Epidermal melanocyte (primary cell): Measurements from ENCODE around the gene CPA3.

Source experiments
- DNase-seq: peaks from one replicate; pipeline ENCODE4 v3.0.0; 2011; ENCODE audit warnings: low spot score; ENCODE audit not compliant: insufficient read length

Gene CPA3, protein sequence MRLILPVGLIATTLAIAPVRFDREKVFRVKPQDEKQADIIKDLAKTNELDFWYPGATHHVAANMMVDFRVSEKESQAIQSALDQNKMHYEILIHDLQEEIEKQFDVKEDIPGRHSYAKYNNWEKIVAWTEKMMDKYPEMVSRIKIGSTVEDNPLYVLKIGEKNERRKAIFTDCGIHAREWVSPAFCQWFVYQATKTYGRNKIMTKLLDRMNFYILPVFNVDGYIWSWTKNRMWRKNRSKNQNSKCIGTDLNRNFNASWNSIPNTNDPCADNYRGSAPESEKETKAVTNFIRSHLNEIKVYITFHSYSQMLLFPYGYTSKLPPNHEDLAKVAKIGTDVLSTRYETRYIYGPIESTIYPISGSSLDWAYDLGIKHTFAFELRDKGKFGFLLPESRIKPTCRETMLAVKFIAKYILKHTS

DNA sequence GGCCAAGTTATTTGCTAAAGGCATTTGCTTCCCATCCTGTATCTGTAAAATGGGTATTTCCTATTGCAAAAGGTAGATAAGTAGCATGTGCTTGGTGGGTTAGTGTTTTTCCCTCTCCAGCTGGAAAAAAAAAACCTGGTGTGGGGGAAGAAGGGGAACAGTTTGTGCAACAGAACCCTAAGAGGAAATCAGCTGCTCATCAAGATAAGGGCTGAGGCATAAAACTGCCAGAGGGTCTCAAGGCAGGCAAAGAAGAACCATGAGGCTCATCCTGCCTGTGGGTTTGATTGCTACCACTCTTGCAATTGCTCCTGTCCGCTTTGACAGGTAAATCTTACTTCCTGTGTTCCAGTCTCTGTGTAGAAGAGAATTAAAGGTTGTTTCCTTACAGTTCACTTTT lies at the start of gene CPA3:
CPA3 (plus strand) TSS at position 248 of the 400 bp plus-strand sequence; CDS start at position 260, 12 bp downstream.
- DNase-seq, result no peak

DNA sequence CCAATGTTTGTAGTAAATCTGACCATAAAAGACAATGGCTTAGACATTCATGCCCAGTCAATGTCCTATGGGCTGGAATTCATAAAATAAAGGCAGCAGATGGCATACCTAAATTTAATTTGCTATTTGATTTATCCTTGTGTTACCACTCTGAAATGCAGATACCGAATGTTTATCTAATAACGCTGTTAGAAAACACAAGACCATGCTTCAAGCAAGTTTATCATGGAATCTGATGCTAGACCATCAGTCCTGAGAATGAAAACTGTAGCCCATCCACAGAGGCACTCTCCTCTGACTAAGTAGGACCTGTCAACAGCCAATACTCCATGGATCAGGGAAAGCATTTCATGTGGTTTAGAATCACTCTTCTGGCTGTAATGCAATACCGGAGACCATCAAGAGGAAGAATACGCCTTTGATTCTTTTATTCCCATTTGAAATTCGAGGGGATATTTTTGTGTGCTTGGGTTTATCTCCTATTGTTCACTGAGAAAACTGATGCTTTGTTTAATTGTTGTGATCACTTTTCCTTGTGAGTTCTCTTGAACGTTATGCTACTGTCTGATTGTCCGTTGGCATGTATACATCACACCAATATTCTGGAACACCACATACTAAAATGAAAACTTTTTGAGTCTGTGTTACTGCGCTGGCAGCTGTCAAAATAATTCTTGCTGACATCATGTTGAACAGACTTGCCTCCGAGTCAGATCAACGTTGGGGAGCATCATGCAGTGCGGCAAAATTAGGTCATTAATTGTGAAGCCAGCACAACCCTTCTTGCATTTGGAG lies 49.6 kb upstream of the CPA3 start:
- DNase-seq, result no peak

DNA sequence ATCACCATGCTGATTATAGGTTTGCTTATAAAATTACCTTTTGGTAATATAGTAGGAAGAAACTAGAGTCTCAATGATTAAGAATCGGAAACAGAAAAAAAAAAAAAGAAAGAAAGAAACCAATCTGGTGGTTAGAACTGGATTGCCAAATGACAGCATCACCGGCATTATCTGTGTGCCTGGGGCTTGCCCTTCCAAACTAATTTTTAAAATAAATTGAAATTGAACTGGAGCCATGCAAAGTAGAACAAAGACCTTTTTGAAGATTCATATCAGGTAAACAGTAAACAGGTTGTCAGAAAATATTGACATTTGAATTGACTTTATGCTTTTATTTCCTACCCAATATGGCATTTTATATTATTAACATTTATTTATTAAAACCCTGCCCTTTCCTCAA lies 48.7 kb upstream of the CPA3 start:
- no peak for DNase-seq

GRCh38 chr3:148816981-148817525 lies 48.0 kb upstream of the CPA3 start:
- DNase-seq, result no peak

- no peak for DNase-seq
Measured at GRCh38 chr3:148820361-148821245, 44.5 kb upstream of the CPA3 start.

GRCh38 chr3:148823026-148823425 lies 42.1 kb upstream of the CPA3 start:
- no peak for DNase-seq

DNA sequence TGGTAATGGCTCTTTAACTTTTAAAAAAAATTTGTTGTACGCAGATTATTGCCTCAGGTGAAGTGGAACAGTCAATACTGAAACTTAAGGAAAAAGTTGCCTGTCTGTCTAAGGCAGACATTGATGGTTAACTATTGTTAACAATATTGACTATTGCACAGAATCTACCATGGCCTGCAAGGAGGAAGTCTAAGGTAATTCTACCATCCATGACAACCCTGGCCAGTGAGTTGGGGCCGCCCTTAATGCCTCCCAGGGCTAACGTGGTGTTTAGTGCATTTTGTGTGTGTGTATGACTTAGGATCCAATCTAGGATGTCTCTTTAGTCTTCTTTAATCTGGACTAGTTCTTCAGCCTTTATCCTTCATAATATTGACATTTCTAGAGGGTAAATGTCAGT lies 39.6 kb upstream of the CPA3 start:
- DNase-seq, result no peak

GRCh38 chr3:148827585-148827984 lies 37.5 kb upstream of the CPA3 start, which contains the start of gene CPB1:
Gene CPB1 (plus strand): TSS chr3:148827811. CDS start chr3:148827824, 13 bp downstream.
- DNase-seq, result no peak

DNA sequence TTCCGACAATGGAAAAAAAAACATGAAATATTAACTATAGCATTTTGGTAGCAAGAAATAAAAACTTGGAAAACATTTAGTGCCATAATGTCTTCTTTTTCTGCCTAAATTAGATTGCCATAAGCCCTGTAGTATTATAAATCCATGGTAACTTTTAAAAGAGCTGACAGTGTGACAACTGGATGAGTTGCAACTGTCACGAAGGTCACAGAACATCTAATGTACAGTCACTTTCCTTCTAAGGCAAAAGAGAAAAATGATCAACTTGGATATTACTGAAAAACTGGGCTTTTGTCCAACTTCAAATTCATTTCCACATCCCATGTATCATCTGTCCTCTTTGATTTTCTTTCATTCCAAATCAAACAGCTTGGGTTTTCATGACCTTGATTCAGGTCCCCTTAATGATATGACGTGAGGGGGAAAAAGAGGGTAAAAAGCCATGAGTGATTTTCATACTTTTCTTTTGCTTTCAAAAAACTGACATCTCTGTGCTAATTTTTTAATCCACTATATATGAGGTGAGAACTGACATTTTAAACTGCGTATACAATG lies 36.9 kb upstream of the CPA3 start:
- DNase-seq, result no peak

DNA sequence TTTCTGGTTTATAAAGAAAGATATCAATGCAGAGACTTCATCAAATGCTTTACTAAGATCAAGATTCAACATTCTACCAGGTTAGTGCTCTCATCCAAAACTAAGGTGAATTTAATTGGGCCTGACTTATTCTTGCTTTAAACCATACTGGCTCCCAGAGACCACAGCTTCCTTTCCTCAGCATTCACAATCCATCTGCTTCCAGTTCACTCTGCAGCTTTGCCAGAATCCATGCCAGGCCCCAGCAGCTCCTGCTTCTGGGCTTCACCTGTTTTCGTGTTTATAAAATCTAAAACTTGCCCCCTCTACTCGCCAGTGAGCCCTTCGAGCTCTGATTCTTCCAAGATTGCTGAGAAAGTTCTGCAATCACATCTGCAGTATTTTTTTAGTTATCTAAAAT lies 35.2 kb upstream of the CPA3 start:
- no peak for DNase-seq

DNA sequence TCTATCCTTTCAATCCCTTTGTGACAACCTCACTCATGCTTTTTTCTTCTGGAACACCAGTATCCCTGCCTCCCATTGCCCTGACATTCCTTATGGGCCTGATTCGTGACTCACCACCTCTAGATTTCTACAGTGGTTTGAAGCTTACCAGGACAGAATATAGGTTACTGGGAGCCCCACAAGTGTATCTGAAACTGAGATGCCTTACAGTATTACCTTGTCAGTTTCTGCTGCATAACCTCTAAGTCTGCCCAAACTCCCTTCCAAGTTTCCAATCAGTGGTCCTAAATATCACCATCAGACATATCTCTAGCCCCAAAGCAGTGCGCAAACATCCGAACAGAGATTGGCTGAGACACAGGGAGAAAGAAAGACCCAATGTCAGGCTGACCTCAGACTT lies 31.9 kb upstream of the CPA3 start:
- DNase-seq, result no peak

- DNase-seq, result no peak
Measured at GRCh38 chr3:148839805-148840204, 25.3 kb upstream of the CPA3 start.

- no peak for DNase-seq
Measured at GRCh38 chr3:148840451-148840850, 24.6 kb upstream of the CPA3 start.

DNA sequence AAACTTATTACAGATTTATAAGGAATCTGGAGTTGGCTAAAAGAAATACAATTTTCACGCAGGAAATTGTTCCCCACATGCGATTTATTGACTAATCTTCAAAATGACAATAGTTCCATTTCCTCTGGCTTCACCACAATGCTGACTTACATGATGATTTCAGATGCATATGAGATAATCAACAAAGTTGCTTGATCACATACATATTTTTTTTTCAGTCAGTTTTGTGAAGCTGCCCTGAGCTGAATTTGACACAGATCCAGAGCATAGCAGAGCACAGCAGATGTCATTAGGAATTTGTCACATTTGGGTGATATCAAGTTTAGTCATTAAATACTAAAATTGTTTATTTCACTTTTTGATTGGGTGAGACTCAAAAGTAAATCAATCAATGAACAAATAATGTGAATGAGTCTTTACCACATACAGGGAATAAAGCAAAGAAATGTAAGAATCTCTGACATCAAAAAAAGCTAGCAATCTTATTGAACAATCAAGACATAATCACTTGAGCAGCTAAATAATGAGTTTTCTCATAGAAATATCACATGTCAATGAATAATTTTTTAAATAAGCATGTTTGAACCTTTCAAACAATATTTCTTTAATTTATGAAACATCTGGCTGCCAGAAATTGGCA lies 19.2 kb upstream of the CPA3 start:
- DNase-seq, result no peak

GRCh38 chr3:148847351-148847750 lies 17.7 kb upstream of the CPA3 start:
- no peak for DNase-seq

DNA sequence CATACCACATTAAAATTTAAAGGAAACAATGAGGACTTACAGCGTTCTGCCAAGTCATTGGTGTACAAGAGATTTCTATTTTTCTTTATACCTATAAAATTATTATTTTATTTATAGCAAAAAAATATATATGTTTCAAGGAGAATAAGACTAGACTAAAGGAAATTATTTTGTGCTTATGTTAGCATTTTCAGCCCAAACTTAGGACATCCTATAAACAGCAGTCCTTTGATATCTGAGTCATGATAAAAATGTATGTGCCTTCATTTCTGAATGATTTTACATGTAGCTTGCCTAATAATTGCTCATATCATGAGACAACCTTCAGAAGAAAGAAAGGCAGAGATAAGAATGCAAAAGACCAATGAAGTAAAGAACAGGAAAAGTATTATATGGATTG lies 16.7 kb upstream of the CPA3 start:
- DNase-seq, result no peak

- DNase-seq, result no peak
Measured at GRCh38 chr3:148852271-148852992, 12.7 kb upstream of the CPA3 start.

DNA sequence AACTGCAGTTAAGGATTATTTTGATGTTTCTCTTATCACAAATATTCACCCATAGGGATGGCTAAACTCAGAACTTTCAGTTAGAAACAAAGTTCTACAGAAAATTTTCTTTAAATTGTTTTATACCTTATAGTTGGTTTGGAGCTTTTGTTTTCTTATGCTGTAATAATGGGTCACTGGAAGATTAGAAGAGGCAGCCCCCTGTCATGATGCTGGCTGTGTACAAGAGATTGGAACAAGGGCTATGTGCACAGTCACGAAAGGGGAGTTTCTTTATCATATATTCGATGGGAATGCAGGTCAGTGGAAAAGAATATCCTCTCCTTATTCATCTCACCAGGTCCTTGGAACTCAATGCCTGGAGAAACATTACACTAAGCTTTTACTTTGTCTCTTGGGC lies 12.0 kb upstream of the CPA3 start:
- no peak for DNase-seq

DNA sequence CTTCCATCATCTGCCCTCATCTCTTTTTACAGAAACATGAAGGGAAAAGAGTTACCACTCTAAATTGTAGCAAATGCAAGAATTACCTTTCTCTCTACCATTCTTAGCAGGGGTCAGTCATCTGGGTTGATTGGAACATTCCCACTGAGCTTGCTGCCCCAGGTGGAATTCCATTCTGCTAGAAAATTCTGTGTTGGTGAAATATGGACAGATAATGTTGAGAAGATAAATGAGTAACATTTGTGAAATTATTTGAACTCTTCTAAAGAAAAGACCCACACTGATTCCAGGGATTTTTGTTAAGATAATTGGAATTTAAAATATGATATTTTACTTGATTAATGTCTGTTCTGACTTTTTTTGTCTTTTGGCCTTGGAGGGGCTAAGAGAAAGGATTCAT lies 11.0 kb upstream of the CPA3 start:
- no peak for DNase-seq

GRCh38 chr3:148856384-148856783 lies 8.7 kb upstream of the CPA3 start:
- DNase-seq, result no peak
